Caki2 (cell line): Measurements from ENCODE around the gene HAUS5. TPM values are rescaled to one million over a fixed set of nuclear protein-coding genes. Genes with fewer than 3 reads are reported as not detected.
A peak's percentile ranks its signal among the peaks of the same experiment; 100 is the strongest.
"Not testable (repeated sequence)": the region's sequence is repeated elsewhere in the genome, so short reads cannot be mapped to it uniquely, and the experiment has no call there.

Experiments
- DNase-seq: peaks from one replicate; pipeline ENCODE4 v3.0.0-alpha.2; 2015; ENCODE audit warnings: low read depth
- in situ Hi-C: cut with HindIII; loops from 2 replicates; pipeline ENCODE4 v1.10.0; 2016; ENCODE audit warnings: low sequenced_read_pairs, low pct_unique_long_range_greater_than_20kb, mixed read lengths
- total RNA-seq: library from RNA; depleted of rRNA; stranded (reverse); fragments of >200 nt; shearing (Covaris generic); gene quantifications from 2 replicates; pipeline ENCODE4 v1.2.3, GENCODE V29; 2014; ENCODE audit warnings: low replicate concordance

HAUS5 gene
- total RNA-seq, 1 experiment from 2014 or later = 34.4 TPM

- DNase-seq, in situ Hi-C loops: not testable (repeated sequence)
Measured at GRCh38 chr19:35604436-35604835, 8.1 kb upstream of the HAUS5 start.

- DNase-seq, in situ Hi-C loops: not testable (repeated sequence)
Measured at GRCh38 chr19:35607170-35607569, 5.4 kb upstream of the HAUS5 start.

DNA sequence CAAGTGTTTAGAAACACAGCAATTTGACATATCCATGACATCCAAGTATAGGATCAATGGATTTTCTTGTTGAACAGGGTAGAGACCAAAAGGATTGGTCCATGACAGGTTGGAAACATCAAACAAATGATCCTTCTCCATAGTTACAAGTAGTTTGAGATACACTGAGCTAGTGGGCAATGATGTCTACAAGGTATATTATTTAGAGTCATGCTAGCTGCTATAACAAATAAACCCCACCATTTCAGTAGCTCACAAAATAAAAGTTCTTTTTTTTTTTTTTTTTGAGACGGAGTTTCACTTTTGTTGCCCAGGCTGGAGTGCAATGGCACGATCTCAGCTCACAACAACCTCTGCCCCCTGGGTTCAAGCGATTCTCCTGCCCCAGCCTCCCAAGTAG lies 4.9 kb upstream of the HAUS5 start:
- DNase-seq = no peak
- in situ Hi-C loops = no loop called here

GRCh38 chr19:35608251-35608650 lies 4.3 kb upstream of the HAUS5 start:
- in situ Hi-C loops = no loop called here
- DNase-seq = no peak

- in situ Hi-C loops = no loop called here
- no peak for DNase-seq
Measured at GRCh38 chr19:35609851-35610353, 2.6 kb upstream of the HAUS5 start.

- in situ Hi-C loops = no loop called here
- no peak for DNase-seq
Measured at GRCh38 chr19:35612224-35612558, 344 bp upstream of the HAUS5 start.

DNA sequence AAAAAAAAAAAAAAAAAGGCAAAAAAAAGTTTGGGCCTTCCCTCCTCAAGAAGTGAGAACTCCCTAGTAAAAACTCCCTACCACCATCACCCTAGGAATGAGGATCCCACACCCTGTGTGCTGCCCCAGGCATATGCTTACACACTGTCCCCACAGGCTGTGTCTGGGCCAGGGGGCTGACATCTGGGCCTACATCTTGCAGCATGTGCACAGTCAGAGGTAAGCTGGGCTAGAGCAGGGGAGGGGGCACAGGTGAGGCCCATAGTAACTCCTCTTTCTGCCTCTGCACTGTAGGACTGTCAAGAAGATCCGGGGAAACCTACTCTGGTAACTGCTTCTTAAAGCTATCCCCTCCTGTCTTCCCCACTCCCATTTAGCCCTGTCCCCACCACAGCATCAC lies 1.0 kb downstream of the HAUS5 start:
- in situ Hi-C loops = no loop called here
- no peak for DNase-seq

GRCh38 chr19:35615036-35615435 lies 2.5 kb downstream of the HAUS5 start:
- in situ Hi-C loops = no loop called here
- no peak for DNase-seq

DNA sequence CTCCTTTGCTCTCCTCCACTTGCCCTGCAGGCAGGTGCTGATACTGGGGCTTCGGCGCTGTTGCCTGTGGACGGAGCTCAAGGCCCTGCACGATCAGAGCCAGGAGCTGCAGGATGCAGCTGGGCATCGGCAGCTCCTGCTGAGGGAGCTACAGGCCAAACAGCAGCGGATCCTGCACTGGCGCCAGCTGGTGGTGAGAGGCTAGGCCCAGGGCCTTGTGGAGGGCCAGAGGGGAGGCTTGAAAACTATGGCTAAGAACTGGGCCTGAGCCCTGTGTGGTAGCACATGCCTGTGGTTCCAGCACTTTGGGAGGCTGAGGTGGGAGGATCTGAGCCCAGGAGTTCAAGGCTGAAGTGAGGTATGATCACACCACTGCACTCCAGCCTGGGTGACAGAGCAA lies 6.3 kb downstream of the HAUS5 start:
- in situ Hi-C loops = no loop called here
- no peak for DNase-seq

GRCh38 chr19:35619290-35619923 lies 6.9 kb downstream of the HAUS5 start:
- no peak for DNase-seq
- in situ Hi-C loops = no loop called here

GRCh38 chr19:35620001-35620400 lies 7.5 kb downstream of the HAUS5 start:
- in situ Hi-C loops = no loop called here
- no peak for DNase-seq

DNA sequence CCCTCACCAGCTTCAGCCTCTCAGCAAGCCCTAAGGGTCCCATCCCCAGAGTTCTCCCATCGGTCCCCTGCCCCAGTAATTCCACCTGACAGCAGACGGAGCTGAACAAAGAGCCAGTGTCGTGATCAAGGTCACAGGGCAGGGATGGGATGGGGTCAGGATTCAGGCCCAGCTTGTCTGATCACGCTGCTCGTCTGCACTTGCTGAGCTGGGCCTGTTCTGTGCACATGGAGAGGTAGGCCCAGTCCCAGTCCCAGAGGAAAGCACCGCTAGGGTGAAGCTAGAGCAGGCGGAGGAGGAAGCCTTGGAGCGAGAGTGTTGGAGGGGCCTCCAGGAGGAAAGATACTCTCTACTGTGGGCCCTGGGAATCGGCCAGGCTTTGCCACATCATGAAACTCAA lies 9.2 kb downstream of the HAUS5 start:
- in situ Hi-C loops = no loop called here
- no peak for DNase-seq

DNA sequence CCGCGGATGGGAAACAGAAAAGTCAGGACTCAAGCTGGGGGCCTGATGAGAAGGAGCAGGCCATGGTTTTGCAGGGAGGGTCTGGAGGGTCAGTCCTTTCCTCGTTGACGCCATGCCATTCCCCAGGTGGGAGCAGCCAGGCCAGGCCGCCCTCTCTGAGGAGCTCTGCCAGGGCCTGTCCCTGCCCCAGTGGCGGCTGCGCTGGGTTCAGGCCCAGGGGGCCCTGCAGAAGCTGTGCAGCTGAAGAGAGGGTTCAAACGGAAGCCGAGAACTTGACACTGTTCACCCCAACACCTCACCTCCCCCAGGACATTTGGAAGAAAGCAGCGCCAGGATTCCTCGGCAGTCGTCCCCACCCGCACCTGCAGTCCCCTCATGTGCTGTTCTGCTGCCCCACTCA lies 10.2 kb downstream of the HAUS5 start:
- in situ Hi-C loops = no loop called here
- no peak for DNase-seq

DNA sequence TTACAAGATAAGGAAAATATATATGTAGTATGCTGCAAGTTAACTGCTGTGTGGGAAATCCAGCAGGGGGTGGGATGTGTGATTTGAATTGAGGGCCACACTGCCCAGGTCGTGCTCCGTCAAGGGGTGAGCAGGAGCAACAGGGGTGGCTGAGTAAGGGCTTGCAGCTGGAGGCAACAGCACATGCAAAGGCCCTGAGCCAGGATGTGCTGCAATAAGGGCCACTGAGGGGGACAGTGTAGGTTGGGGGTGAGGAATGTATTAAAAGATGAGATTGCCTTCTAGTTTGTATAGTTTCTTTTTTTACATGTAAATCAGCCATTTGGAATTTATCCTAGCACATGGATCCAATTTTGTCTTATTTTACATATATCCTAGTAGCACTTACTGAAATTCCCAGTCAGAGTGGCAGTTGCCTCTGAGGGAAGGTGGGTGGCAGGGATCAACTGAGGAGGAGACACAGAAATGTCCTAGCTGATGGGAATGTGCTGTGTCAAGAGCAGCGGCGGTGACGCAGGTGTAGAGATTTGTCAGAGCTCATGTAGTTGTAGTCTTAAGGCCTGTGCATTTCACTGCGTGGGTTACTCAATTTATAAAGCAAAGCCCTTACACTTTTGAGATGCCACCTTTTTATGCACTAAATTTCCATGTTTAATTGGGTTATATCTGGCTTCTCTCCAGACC lies 10.9 kb downstream of the HAUS5 start:
- no peak for DNase-seq
- in situ Hi-C loops = no loop called here

DNA sequence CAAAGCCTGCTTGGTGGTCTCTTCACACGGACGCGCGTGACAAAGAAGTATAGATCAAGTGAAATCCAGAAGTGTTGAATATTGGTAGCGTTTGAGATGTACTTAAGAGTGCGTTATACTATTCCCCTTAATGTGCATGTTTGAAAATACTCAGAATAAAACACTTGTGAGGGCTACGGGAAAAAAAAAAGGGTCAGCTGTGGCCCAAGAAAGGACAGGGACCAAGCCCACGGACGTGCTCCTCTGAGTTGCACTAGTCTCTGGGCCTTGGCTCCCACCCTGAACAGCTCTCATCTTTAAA lies 15.7 kb downstream of the HAUS5 start:
- in situ Hi-C loops = no loop called here
- DNase-seq = no peak

GRCh38 chr19:35628565-35629331 lies 16.2 kb downstream of the HAUS5 start, which contains the start of gene RBM42:
Gene RBM42, plus strand, starts transcription at chr19:35629036. Its CDS starts 118 bp downstream, at chr19:35629154.
- in situ Hi-C loops = no loop called here
- DNase-seq = peak; percentile 99

GRCh38 chr19:35629332-35629633 lies 16.7 kb downstream of the HAUS5 start:
- in situ Hi-C loops = no loop called here
- no peak for DNase-seq

DNA sequence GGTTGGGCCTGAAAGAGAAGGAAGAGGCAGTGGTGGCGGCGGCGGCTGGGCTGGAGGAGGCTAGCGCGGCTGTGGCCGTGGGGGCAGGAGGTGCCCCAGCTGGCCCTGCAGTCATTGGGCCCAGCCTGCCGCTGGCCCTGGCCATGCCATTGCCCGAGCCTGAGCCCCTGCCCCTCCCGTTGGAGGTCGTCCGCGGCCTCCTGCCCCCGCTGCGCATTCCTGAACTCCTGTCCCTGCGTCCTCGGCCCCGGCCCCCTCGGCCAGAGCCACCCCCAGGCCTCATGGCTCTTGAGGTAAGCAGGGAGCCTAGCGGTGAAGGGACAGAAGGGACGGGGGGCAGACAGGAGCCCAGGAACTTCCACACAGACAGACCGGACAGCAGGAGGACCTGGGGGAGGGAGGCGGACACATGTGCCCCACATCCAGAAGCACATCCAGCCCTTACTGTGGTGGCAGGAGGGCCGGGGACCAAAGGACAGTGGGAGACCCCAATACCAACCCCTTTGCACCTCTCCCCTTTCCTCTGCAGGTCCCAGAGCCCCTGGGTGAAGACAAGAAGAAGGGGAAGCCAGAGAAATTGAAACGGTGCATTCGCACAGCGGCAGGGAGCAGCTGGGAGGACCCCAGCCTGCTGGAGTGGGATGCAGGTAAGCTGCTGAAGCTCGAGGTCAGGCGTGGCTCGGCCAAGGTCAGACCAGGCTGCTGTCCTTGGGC lies 21.3 kb downstream of the HAUS5 start:
- in situ Hi-C loops = no loop called here
- DNase-seq = no peak

DNA sequence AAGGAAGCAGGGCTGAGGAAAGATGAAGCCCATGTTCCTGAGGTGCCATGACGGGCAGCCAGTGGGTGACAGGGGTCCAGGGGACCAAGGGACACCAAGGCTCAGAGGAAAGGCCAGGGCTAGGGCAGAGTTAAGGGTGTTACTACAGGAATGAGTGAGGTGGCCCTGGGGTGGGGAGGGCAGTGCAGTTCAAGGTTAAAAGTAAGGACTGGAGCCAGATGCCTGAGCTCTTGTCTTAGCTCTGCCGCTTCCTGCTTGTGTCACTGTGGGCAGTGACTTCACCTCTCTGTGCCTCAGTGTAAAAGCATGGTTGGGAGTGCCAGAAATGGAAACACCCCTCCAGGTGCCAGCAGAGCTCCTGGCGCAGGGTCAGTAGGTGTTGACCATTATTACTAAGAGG lies 24.1 kb downstream of the HAUS5 start:
- no peak for DNase-seq
- in situ Hi-C loops = no loop called here
